ENCODE results near the gene CACNA2D3. TPM values are rescaled to one million over a fixed set of nuclear protein-coding genes. Genes with fewer than 3 reads are reported as not detected.

CACNA2D3 gene
- total and polyA plus RNA-seq, 4 donors = 0.06 to 0.37 (median 0.08) TPM; not detected in 1

DNA sequence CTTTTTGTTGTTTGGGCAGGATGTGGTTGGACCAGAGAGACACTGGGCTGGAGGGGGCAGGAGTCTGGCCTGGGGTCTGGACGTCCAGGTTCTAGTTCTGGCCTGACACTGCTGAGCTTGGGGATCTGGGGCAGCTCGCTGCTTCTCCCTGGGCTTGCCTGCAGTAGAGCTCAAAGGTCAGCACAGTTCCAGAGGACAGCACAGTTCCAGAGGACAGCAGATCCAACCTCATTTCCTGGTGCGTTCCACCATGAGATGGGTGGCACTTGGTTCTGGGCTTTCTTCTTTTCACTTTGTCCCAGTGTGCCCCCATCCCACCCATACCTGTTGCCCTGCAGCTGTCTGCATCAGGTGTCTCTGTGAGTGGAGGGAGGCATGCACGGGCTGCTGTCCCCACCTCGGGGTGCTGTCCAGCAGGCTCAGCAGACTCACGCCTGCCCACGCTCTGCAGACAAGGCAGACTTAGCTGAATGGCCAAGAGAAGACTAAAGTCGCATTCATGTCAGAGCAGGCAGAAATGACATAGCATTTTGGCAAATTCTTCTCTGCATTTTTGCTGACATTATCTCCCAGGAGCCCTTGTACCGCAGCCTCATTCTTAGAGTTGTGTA lies 16.7 kb downstream of the CACNA2D3 start:
- Histone ChIP-seq H3K9ac (ENCODE audit: low read depth in 1 of 2, low read length in 2 of 2) (no peak overlapping the region), H3K36me3 (ENCODE audit: control insufficient read depth in 4 of 4, insufficient read depth in 3 of 4, low read depth in 1 of 4, low read length in 3 of 4) (no peaks in the 10 kb centered on the region), H3K4me3 (ENCODE audit: low read depth in 1 of 3, low read length in 3 of 3) (no peak overlapping the region), H3K4me1 (ENCODE audit: control insufficient read depth in 4 of 4, insufficient read depth in 4 of 4, low read length in 3 of 4) (peaks cover 0 to 7% (median 0%) of the 10 kb centered on the region in 4 donors), H3K9me3 (ENCODE audit: control insufficient read depth in 4 of 4, low read length in 3 of 4) (no peaks in the 10 kb centered on the region), H3K27ac (ENCODE audit: low read depth in 1 of 2, low read length in 2 of 2) (no peak overlapping the region), H3K27me3 (ENCODE audit: control insufficient read depth in 4 of 4, insufficient read depth in 4 of 4, low read length in 3 of 4) (no peaks in the 10 kb centered on the region)
- WGBS = 35% methylated on average over 9 of the region's 9 CpGs
- TF ChIP-seq SP1 (IDR thresholded peaks at IDR 0.05) (peak; percentile 12), NR2F2 (IDR thresholded peaks at IDR 0.05) (no peak), RAD21 (IDR thresholded peaks at IDR 0.05) (no peak), HNF4A (conservative IDR thresholded peaks at IDR 0.05) (peak; percentile 47 to 75), MAX (IDR thresholded peaks at IDR 0.05) (no peak), HNF4G (IDR thresholded peaks at IDR 0.05) (peak; percentile 23)
- TF ChIP-seq, protein P1, sequence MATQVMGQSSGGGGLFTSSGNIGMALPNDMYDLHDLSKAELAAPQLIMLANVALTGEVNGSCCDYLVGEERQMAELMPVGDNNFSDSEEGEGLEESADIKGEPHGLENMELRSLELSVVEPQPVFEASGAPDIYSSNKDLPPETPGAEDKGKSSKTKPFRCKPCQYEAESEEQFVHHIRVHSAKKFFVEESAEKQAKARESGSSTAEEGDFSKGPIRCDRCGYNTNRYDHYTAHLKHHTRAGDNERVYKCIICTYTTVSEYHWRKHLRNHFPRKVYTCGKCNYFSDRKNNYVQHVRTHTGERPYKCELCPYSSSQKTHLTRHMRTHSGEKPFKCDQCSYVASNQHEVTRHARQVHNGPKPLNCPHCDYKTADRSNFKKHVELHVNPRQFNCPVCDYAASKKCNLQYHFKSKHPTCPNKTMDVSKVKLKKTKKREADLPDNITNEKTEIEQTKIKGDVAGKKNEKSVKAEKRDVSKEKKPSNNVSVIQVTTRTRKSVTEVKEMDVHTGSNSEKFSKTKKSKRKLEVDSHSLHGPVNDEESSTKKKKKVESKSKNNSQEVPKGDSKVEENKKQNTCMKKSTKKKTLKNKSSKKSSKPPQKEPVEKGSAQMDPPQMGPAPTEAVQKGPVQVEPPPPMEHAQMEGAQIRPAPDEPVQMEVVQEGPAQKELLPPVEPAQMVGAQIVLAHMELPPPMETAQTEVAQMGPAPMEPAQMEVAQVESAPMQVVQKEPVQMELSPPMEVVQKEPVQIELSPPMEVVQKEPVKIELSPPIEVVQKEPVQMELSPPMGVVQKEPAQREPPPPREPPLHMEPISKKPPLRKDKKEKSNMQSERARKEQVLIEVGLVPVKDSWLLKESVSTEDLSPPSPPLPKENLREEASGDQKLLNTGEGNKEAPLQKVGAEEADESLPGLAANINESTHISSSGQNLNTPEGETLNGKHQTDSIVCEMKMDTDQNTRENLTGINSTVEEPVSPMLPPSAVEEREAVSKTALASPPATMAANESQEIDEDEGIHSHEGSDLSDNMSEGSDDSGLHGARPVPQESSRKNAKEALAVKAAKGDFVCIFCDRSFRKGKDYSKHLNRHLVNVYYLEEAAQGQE (IDR thresholded peaks at IDR 0.05) = peak; percentile 96
- no peak for DNase-seq (ENCODE audit: low spot score)

DNA sequence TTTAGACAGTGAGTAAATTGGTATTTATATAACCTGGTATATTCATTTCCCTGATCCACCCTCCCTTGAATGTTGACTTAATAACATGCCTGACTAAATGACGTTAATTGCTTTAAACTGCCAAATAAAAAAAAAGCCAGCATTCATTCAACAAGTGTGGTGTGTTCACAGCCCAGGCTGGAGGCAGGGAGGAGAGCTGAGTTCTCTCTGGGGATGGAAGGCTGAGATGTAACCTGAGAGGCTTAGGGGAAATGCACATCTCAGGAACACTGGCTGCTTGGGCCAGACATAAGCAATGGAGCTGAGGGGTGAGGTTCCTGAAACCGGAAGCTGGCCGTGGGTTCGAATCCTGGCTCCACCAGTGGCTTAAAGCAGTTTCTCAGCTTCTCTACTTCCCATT lies 17.3 kb downstream of the CACNA2D3 start:
- Histone ChIP-seq H3K27me3 (ENCODE audit: control insufficient read depth in 4 of 4, insufficient read depth in 4 of 4, low read length in 3 of 4) (no peaks in the 10 kb centered on the region), H3K36me3 (ENCODE audit: control insufficient read depth in 4 of 4, insufficient read depth in 3 of 4, low read depth in 1 of 4, low read length in 3 of 4) (no peaks in the 10 kb centered on the region), H3K27ac (ENCODE audit: low read depth in 1 of 2, low read length in 2 of 2) (no peak overlapping the region), H3K9ac (ENCODE audit: low read depth in 1 of 2, low read length in 2 of 2) (no peak overlapping the region), H3K4me3 (ENCODE audit: low read depth in 1 of 3, low read length in 3 of 3) (no peak overlapping the region), H3K9me3 (ENCODE audit: control insufficient read depth in 4 of 4, low read length in 3 of 4) (no peaks in the 10 kb centered on the region), H3K4me1 (ENCODE audit: control insufficient read depth in 4 of 4, insufficient read depth in 4 of 4, low read length in 3 of 4) (peaks cover 0 to 7% (median 0%) of the 10 kb centered on the region in 4 donors)
- no peak for DNase-seq (ENCODE audit: low spot score)
- TF ChIP-seq MAX (IDR thresholded peaks at IDR 0.05) (no peak), HNF4G (IDR thresholded peaks at IDR 0.05) (no peak)
- WGBS = 77% methylated on average over 4 of the region's 4 CpGs

DNA sequence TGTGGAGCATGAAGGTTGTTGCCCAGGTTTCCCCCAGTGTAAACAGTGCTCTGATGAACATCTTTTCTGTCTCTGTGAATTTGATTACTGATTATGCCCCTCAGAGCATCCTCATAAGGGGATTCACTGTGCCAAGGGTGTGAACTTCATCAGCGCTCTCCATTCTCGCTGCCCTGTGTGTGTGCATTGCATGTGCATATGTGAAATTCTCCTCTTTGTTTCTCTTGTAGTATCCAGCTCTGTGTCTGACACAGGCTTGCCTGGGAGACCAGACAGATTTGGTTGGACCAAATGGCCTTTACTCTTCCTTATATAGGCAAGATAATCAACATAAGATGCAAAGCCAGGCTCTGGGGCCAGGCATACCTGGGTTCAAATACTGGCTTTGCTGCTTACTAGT lies 21.9 kb downstream of the CACNA2D3 start:
- Histone ChIP-seq H3K27me3 (ENCODE audit: control insufficient read depth in 4 of 4, insufficient read depth in 4 of 4, low read length in 3 of 4) (peaks cover 0 to 6% (median 0%) of the 10 kb centered on the region in 4 donors), H3K4me1 (ENCODE audit: control insufficient read depth in 4 of 4, insufficient read depth in 4 of 4, low read length in 3 of 4) (peaks cover 0 to under 1% (median 0%) of the 10 kb centered on the region in 4 donors), H3K9me3 (ENCODE audit: control insufficient read depth in 4 of 4, low read length in 3 of 4) (no peaks in the 10 kb centered on the region), H3K36me3 (ENCODE audit: control insufficient read depth in 4 of 4, insufficient read depth in 3 of 4, low read depth in 1 of 4, low read length in 3 of 4) (no peaks in the 10 kb centered on the region), H3K4me3 (ENCODE audit: low read depth in 1 of 3, low read length in 3 of 3) (no peak overlapping the region), H3K9ac (ENCODE audit: low read depth in 1 of 2, low read length in 2 of 2) (no peak overlapping the region), H3K27ac (ENCODE audit: low read depth in 1 of 2, low read length in 2 of 2) (no peak overlapping the region)
- no peak for TF ChIP-seq FOXA1 (IDR thresholded peaks at IDR 0.05)
- TF ChIP-seq MAX (IDR thresholded peaks at IDR 0.05) = no peak
- TF ChIP-seq, protein P2, sequence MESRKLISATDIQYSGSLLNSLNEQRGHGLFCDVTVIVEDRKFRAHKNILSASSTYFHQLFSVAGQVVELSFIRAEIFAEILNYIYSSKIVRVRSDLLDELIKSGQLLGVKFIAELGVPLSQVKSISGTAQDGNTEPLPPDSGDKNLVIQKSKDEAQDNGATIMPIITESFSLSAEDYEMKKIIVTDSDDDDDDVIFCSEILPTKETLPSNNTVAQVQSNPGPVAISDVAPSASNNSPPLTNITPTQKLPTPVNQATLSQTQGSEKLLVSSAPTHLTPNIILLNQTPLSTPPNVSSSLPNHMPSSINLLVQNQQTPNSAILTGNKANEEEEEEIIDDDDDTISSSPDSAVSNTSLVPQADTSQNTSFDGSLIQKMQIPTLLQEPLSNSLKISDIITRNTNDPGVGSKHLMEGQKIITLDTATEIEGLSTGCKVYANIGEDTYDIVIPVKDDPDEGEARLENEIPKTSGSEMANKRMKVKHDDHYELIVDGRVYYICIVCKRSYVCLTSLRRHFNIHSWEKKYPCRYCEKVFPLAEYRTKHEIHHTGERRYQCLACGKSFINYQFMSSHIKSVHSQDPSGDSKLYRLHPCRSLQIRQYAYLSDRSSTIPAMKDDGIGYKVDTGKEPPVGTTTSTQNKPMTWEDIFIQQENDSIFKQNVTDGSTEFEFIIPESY (IDR thresholded peaks at IDR 0.05) = no peak
- no peak for TF ChIP-seq TAF1 (conservative IDR thresholded peaks at IDR 0.05)
- no peak for TF ChIP-seq RAD21 (IDR thresholded peaks at IDR 0.05)
- TF ChIP-seq GABPA (IDR thresholded peaks at IDR 0.05 in 1 of 2, conservative IDR thresholded peaks at IDR 0.05 in 1 of 2) = no peak
- no peak for DNase-seq (ENCODE audit: low spot score)
- WGBS = 86% methylated on average over 2 of the region's 2 CpGs
